Fibroblast of lung (primary cell): ENCODE measurements around the gene NTPCR. TPM values are rescaled to one million over a fixed set of nuclear protein-coding genes. Genes with fewer than 3 reads are reported as not detected.
"Not testable (repeated sequence)": the region's sequence is repeated elsewhere in the genome, so short reads cannot be mapped to it uniquely, and the experiment has no call there.

Experiments used
- DNase-seq, 2 donors: peaks; one replicate each; pipeline versions ENCODE4 v3.0.0 to v3.0.0-alpha.2; 2010; ENCODE audit warnings: low read depth in 2 of 2
- H2AFZ ChIP-seq: 2 replicates; pipeline ENCODE4 v1.5.1; 2012; ENCODE audit warnings: low read length, control low read depth, inconsistent platforms
- H3K27ac ChIP-seq: 2 replicates; pipeline ENCODE4 v1.5.1; 2011; ENCODE audit warnings: low read length, control low read depth; ENCODE audit not compliant: insufficient read depth
- H3K27me3 ChIP-seq: 2 replicates; pipeline ENCODE4 v1.5.1; 2011; ENCODE audit warnings: mild to moderate bottlenecking, low read length; ENCODE audit not compliant: control insufficient read depth, insufficient read depth
- H3K36me3 ChIP-seq: 2 replicates; pipeline ENCODE4 v1.5.1; 2011; ENCODE audit warnings: low read length; ENCODE audit not compliant: control insufficient read depth, insufficient read depth
- H3K4me1 ChIP-seq: 2 replicates; pipeline ENCODE4 v1.5.1; 2011; ENCODE audit warnings: low read length; ENCODE audit not compliant: control insufficient read depth, insufficient read depth; ENCODE audit errors: extremely low read depth
- H3K4me2 ChIP-seq: 2 replicates; pipeline ENCODE4 v1.5.1; 2011; ENCODE audit warnings: low read length, control low read depth; ENCODE audit not compliant: insufficient read depth; ENCODE audit errors: extremely low read depth
- H3K4me3 ChIP-seq, 4 experiments: fragments of 200-600 bp in 1 of 4; sonication (generic) in 1 of 4; replicated peaks in 1 of 4; 2 replicates each; pipeline ENCODE4 v1.5.1; 2011 to 2016; ENCODE audit warnings: low read length in 4 of 4, low read depth in 3 of 4, mild to moderate bottlenecking in 3 of 4, control low read depth in 2 of 4, inconsistent platforms in 1 of 4, mixed read lengths in 1 of 4; ENCODE audit not compliant: insufficient read depth in 1 of 4; ENCODE audit errors: control extremely low read depth in 1 of 4
- H3K79me2 ChIP-seq: 2 replicates; pipeline ENCODE4 v1.5.1; 2012; ENCODE audit warnings: mild to moderate bottlenecking, low read length, inconsistent platforms; ENCODE audit not compliant: control insufficient read depth, insufficient read depth
- H3K9ac ChIP-seq: 2 replicates; pipeline ENCODE4 v1.5.1; 2011; ENCODE audit warnings: mild to moderate bottlenecking, low read length, control low read depth; ENCODE audit not compliant: insufficient read depth
- H3K9me3 ChIP-seq: 2 replicates; pipeline ENCODE4 v1.5.1; 2012; ENCODE audit warnings: low read depth, low read length; ENCODE audit not compliant: control insufficient read depth, insufficient read depth
- H4K20me1 ChIP-seq: 2 replicates; pipeline ENCODE4 v1.5.1; 2011; ENCODE audit warnings: low read length; ENCODE audit not compliant: control insufficient read depth, insufficient read depth; ENCODE audit errors: extremely low read depth
- CTCF ChIP-seq, 2 donors: IDR thresholded peaks in 1 of 2; conservative IDR thresholded peaks in 1 of 2; 1 replicate in 1 of 2; 2 replicates in 1 of 2; pipeline ENCODE4 v1.5.1; 2011 to 2012; ENCODE audit warnings: low read length in 2 of 2, control low read depth in 1 of 2, inconsistent platforms in 1 of 2, low read depth in 1 of 2, mild to moderate bottlenecking in 1 of 2
- EZH2 ChIP-seq: IDR thresholded peaks from 2 replicates; pipeline ENCODE4 v1.5.1; 2012; ENCODE audit warnings: low read length, control low read depth, mild to moderate bottlenecking; ENCODE audit errors: missing control alignments
- polyA plus RNA-seq, 2 donors: library from polyadenylated mRNA; depleted of rRNA in 1 of 2; stranded (reverse) in 1 of 2; unstranded in 1 of 2; fragments of >200 nt; gene quantifications; 2 replicates each; pipeline ENCODE4 v1.2.1, GENCODE V29; 2011 to 2012; ENCODE audit warnings: missing spikeins in 1 of 2
- total RNA-seq: library from RNA; depleted of rRNA; stranded (reverse); fragments of >200 nt; gene quantifications from 2 replicates; pipeline ENCODE4 v1.2.1, GENCODE V29; 2014

Gene NTPCR
- total and polyA plus RNA-seq, 2 donors (not counting 1 experiment from before 2014, with no cell fraction given): 23.0 to 27.9 TPM

- no peak for DNase-seq
Observed at GRCh38 chr1:232925421-232926220, 24.8 kb upstream of the NTPCR start.

GRCh38 chr1:232927166-232927565 lies 23.2 kb upstream of the NTPCR start:
- H3K9me3 ChIP-seq, H3K27ac ChIP-seq, H3K27me3 ChIP-seq, H3K36me3 ChIP-seq, DNase-seq, H4K20me1 ChIP-seq, H3K4me1 ChIP-seq, H3K4me3 ChIP-seq, H3K4me2 ChIP-seq, H3K79me2 ChIP-seq, H3K9ac ChIP-seq, H2AFZ ChIP-seq: not testable (repeated sequence)

More at GRCh38 chr1:232925421-232926220, 24.8 kb upstream of the NTPCR start:
- Histone ChIP-seq H3K4me2 (no peak overlapping the region), H3K4me1 (no peaks in the 10 kb centered on the region), H3K36me3 (no peaks in the 10 kb centered on the region), H3K4me3 (no peak overlapping the region), H2AFZ (no peak overlapping the region), H3K79me2 (no peaks in the 10 kb centered on the region), H3K27ac (no peak overlapping the region), H4K20me1 (no peaks in the 10 kb centered on the region), H3K9ac (no peak overlapping the region), H3K27me3 (no peaks in the 10 kb centered on the region), H3K9me3 (no peaks in the 10 kb centered on the region)
- TF ChIP-seq CTCF (conservative IDR thresholded peaks at IDR 0.05 in 1 of 2, IDR thresholded peaks at IDR 0.05 in 1 of 2; ENCODE audit: low read depth in 1 of 2, low read length in 2 of 2): no peak

GRCh38 chr1:232927830-232928505 lies 22.4 kb upstream of the NTPCR start:
- no peak for TF ChIP-seq CTCF (conservative IDR thresholded peaks at IDR 0.05 in 1 of 2, IDR thresholded peaks at IDR 0.05 in 1 of 2; ENCODE audit: low read depth in 1 of 2, low read length in 2 of 2)
- no peak for TF ChIP-seq EZH2
- H3K79me2 ChIP-seq: no peaks in the 10 kb centered on the region
- H4K20me1 ChIP-seq: no peaks in the 10 kb centered on the region
- no peak overlapping the region for H3K9ac ChIP-seq
- no peaks in the 10 kb centered on the region for H3K36me3 ChIP-seq
- no peak overlapping the region for H3K4me2 ChIP-seq
- no peaks in the 10 kb centered on the region for H3K27me3 ChIP-seq
- no peak for DNase-seq
- H3K4me1 ChIP-seq: no peaks in the 10 kb centered on the region
- no peak overlapping the region for H2AFZ ChIP-seq
- no peak overlapping the region for H3K4me3 ChIP-seq
- H3K9me3 ChIP-seq: no peaks in the 10 kb centered on the region
- no peak overlapping the region for H3K27ac ChIP-seq
